CD14-positive monocyte (primary cell): ENCODE measurements around the gene FAM107B. TPM values are rescaled to one million over a fixed set of nuclear protein-coding genes. Genes with fewer than 3 reads are reported as not detected.
"Not testable (repeated sequence)": the region's sequence is repeated elsewhere in the genome, so short reads cannot be mapped to it uniquely, and the experiment has no call there.

ENCODE experiments used
- DNase-seq, 3 donors: peaks; one replicate each; pipeline ENCODE4 v3.0.0-alpha.2; 2011 to 2022
- H2AFZ ChIP-seq: 2 replicates; pipeline ENCODE4 v1.6.0; 2012; ENCODE audit warnings: mild to moderate bottlenecking, low read depth, low read length, inconsistent platforms; ENCODE audit not compliant: insufficient read depth, poor library complexity, severe bottlenecking
- H3K27ac ChIP-seq, 2 donors: 1 replicate in 1 of 2; 2 replicates in 1 of 2; pipeline ENCODE4 v1.5.1; 2012 to 2013; ENCODE audit warnings: low read length in 2 of 2, control low read depth in 1 of 2, inconsistent platforms in 1 of 2, low read depth in 1 of 2, mild to moderate bottlenecking in 1 of 2
- H3K27me3 ChIP-seq, 2 donors: one replicate each; pipeline versions ENCODE4 v1.6.0 to v1.6.1; 2011 to 2013; ENCODE audit warnings: low read length in 2 of 2; ENCODE audit not compliant: control insufficient read depth in 2 of 2, insufficient read depth in 2 of 2
- H3K36me3 ChIP-seq, 2 donors: replicated peaks in 1 of 2; 1 replicate in 1 of 2; 2 replicates in 1 of 2; pipeline versions ENCODE4 v1.5.1 to v1.6.1; 2012 to 2013; ENCODE audit warnings: low read length in 2 of 2, control low read depth in 1 of 2, inconsistent platforms in 1 of 2, mild to moderate bottlenecking in 1 of 2; ENCODE audit not compliant: insufficient read depth in 2 of 2, control insufficient read depth in 1 of 2
- H3K4me1 ChIP-seq, 2 donors: 1 replicate in 1 of 2; 2 replicates in 1 of 2; pipeline versions ENCODE4 v1.5.1 to v1.6.1; 2012 to 2013; ENCODE audit warnings: low read length in 2 of 2, control low read depth in 1 of 2, inconsistent platforms in 1 of 2, mild to moderate bottlenecking in 1 of 2, moderate library complexity in 1 of 2; ENCODE audit not compliant: insufficient read depth in 2 of 2, control insufficient read depth in 1 of 2
- H3K4me2 ChIP-seq: replicated peaks from 2 replicates; pipeline ENCODE3; 2012; ENCODE audit warnings: low read length, moderate library complexity, mild to moderate bottlenecking; ENCODE audit not compliant: poor library complexity, severe bottlenecking; ENCODE audit errors: extremely low read depth
- H3K4me3 ChIP-seq, 3 experiments: fragments of 200-600 bp in 1 of 3; sonication (generic) in 1 of 3; replicated peaks in 1 of 3; 1 replicate in 2 of 3; 2 replicates in 1 of 3; pipeline ENCODE4 v1.5.1; 2011 to 2013; ENCODE audit warnings: low read length in 3 of 3, mild to moderate bottlenecking in 3 of 3, control low read depth in 2 of 3, low read depth in 2 of 3, inconsistent platforms in 1 of 3, moderate library complexity in 1 of 3
- H3K79me2 ChIP-seq: 2 replicates; pipeline ENCODE4 v1.6.0; 2012; ENCODE audit warnings: mild to moderate bottlenecking, control low read depth, inconsistent platforms, low read length, moderate library complexity; ENCODE audit not compliant: insufficient read depth
- H3K9ac ChIP-seq: 2 replicates; pipeline ENCODE4 v1.6.0; 2017; ENCODE audit warnings: low read length, mild to moderate bottlenecking; ENCODE audit not compliant: insufficient read depth, poor library complexity, severe bottlenecking
- H3K9me3 ChIP-seq, 2 donors: replicated peaks in 1 of 2; 1 replicate in 1 of 2; 2 replicates in 1 of 2; pipeline versions ENCODE4 v1.5.1 to v1.6.1; 2012 to 2013; ENCODE audit warnings: low read length in 2 of 2, control low read depth in 1 of 2; ENCODE audit not compliant: control insufficient read depth in 1 of 2, insufficient read depth in 1 of 2
- H4K20me1 ChIP-seq: 2 replicates; pipeline ENCODE4 v1.6.0; 2012; ENCODE audit warnings: mild to moderate bottlenecking, low read length, control low read depth, moderate library complexity; ENCODE audit not compliant: insufficient read depth
- H3K27ac Mint-ChIP-seq, 7 donors: one replicate each; pipeline ENCODE4 v1.8.0; 2020; ENCODE audit warnings: mild to moderate bottlenecking in 7 of 7, mixed read lengths in 7 of 7, moderate library complexity in 6 of 7, inconsistent platforms in 2 of 7
- H3K27me3 Mint-ChIP-seq, 3 donors: one replicate each; pipeline ENCODE4 v1.8.0; 2021 to 2022; ENCODE audit warnings: low read depth in 3 of 3, mild to moderate bottlenecking in 3 of 3, mixed read lengths in 3 of 3, moderate library complexity in 3 of 3, inconsistent platforms in 1 of 3
- H3K36me3 Mint-ChIP-seq, 2 donors: one replicate each; pipeline ENCODE4 v1.8.0; 2020; ENCODE audit warnings: mixed read lengths in 2 of 2, inconsistent platforms in 1 of 2, mild to moderate bottlenecking in 1 of 2
- H3K4me1 Mint-ChIP-seq: one replicate; pipeline ENCODE4 v1.8.0; 2020; ENCODE audit warnings: mild to moderate bottlenecking, mixed read lengths
- H3K4me3 Mint-ChIP-seq, 2 donors: one replicate each; pipeline ENCODE4 v1.8.0; 2020; ENCODE audit warnings: mild to moderate bottlenecking in 2 of 2, mixed read lengths in 2 of 2, moderate library complexity in 1 of 2
- H3K9me3 Mint-ChIP-seq, 7 donors: one replicate each; pipeline ENCODE4 v1.8.0; 2020 to 2022; ENCODE audit warnings: mixed read lengths in 7 of 7, mild to moderate bottlenecking in 6 of 7, moderate library complexity in 6 of 7, inconsistent platforms in 2 of 7
- CTCF ChIP-seq: fragments of 200-600 bp; IDR thresholded peaks from one replicate; pipeline ENCODE4 v1.8.0; 2022; ENCODE audit warnings: antibody characterized with exemption, mild to moderate bottlenecking
- WGBS: methylation state at CpG from one replicate; pipeline ENCODE4 v1.1.5; 2013; ENCODE audit warnings: missing lambda C conversion rate; ENCODE audit not compliant: insufficient coverage; 5-methylcytosine and 5-hydroxymethylcytosine counted together
- intact Hi-C, 2 donors: fragments of 100-400 bp; cut with micrococcal nuclease; formaldehyde crosslinking; loops; one replicate each; pipeline versions ENCODE4 v1.15.0 to v1.15.1; 2023
- polyA plus RNA-seq, 3 donors: library from polyadenylated mRNA; depleted of rRNA in 1 of 3; unstranded in 2 of 3; stranded (reverse) in 1 of 3; fragments of 300-500 nt in 2 of 3; fragments of >200 nt in 1 of 3; fragmentation: Illumina TruSeq in 2 of 3; gene quantifications; 1 replicate in 2 of 3; 2 replicates in 1 of 3; pipeline ENCODE4 v1.2.3, GENCODE V29; 2012 to 2021

FAM107B gene
- polyA plus RNA-seq, 3 donors = 27.2 to 68.5 (median 28.4) TPM

- H3K9ac ChIP-seq = no peak overlapping the region
- TF ChIP-seq CTCF = no peak
- peaks cover 0 to 3% of the 10 kb centered on the region in 2 donors for H3K9me3 ChIP-seq
- Mint-ChIP-seq H3K36me3 (no peaks in the 10 kb centered on the region), H3K27me3 (peaks cover 0 to 7% (median 2%) of the 10 kb centered on the region in 3 donors), H3K9me3 (peaks cover 0 to 14% (median 2%) of the 10 kb centered on the region in 7 donors), H3K4me3 (no peak overlapping the region), H3K27ac (no peak overlapping the region), H3K4me1 (peaks cover 14% of the 10 kb centered on the region)
- no peak overlapping the region for H3K4me3 ChIP-seq
- no peak for DNase-seq
- WGBS = 23% methylated on average over 3 of the region's 5 CpGs
- no peak overlapping the region for H3K27ac ChIP-seq
- H3K4me1 ChIP-seq = peaks cover 8% of the 10 kb centered on the region in 2 donors
- no peaks in the 10 kb centered on the region for H3K27me3 ChIP-seq
- H3K4me2 ChIP-seq = no peak overlapping the region
- no peaks in the 10 kb centered on the region for H3K36me3 ChIP-seq
- no peak overlapping the region for H2AFZ ChIP-seq
- intact Hi-C loops = no loop called here
- H4K20me1 ChIP-seq = no peaks in the 10 kb centered on the region
- no peaks in the 10 kb centered on the region for H3K79me2 ChIP-seq
Observed at GRCh38 chr10:14688606-14689005, 86.1 kb downstream of the FAM107B start.

GRCh38 chr10:14688189-14688588, 86.5 kb downstream of the FAM107B start:
- H3K4me2 ChIP-seq, H4K20me1 ChIP-seq, H3K36me3 ChIP-seq, H3K36me3 Mint-ChIP-seq, H3K79me2 ChIP-seq, H3K9me3 ChIP-seq, H3K27me3 ChIP-seq, H3K27me3 Mint-ChIP-seq, H3K4me3 Mint-ChIP-seq, H3K4me3 ChIP-seq, H2AFZ ChIP-seq, intact Hi-C loops, H3K27ac ChIP-seq, H3K9ac ChIP-seq: not testable (repeated sequence)
- H3K9me3 Mint-ChIP-seq = peaks cover 0 to 14% (median under 1%) of the 10 kb centered on the region in 7 donors
- peaks cover 8 to 12% of the 10 kb centered on the region in 2 donors for H3K4me1 ChIP-seq
- peak overlapping the region in 2 of 7 donors; percentile 6 to 37 for H3K27ac Mint-ChIP-seq
- 20% methylated on average over 5 of the region's 7 CpGs for WGBS
- peak in 2 of 3 donors; percentile 40 to 64 for DNase-seq
- peaks cover 18% of the 10 kb centered on the region for H3K4me1 Mint-ChIP-seq
